ENCODE measurements around the gene NEK1. TPM values are rescaled to one million over a fixed set of nuclear protein-coding genes. Genes with fewer than 3 reads are reported as not detected.
A peak's percentile ranks its signal among the peaks of the same experiment; 100 is the strongest.

NEK1 gene
- total and polyA plus RNA-seq, 2 of the 8 experiments (the other 6 are each of a cell fraction or from before 2014, with no cell fraction given): 3.9 to 11.7 TPM

GRCh38 chr4:169619958-169620879 lies 7.8 kb upstream of the NEK1 start, which contains the start of gene CLCN3:
Gene CLCN3 (plus strand): TSS chr4:169620578. CDS start chr4:169635929, 15,351 bp downstream.
- H3K27ac ChIP-seq (ENCODE audit: low read depth, low read length): peak within 1 kb of the TSS; percentile 88
- H3K23ac ChIP-seq (ENCODE audit: insufficient read length): no peak within 1 kb of the TSS
- no peaks in the 10 kb centered on the region for H3K36me3 ChIP-seq (ENCODE audit: control insufficient read depth in 2 of 4, insufficient read depth in 4 of 4, low read length in 3 of 4)
- no peaks in the 10 kb centered on the region for H3K9me3 ChIP-seq (ENCODE audit: insufficient read depth in 2 of 2, low read depth in 1 of 2, low read length in 1 of 2)
- no peak within 1 kb of the TSS for H2AK5ac ChIP-seq (ENCODE audit: low read depth, low read length)
- DNase-seq (ENCODE audit: low read depth in 1 of 2, low spot score in 2 of 2): peak; percentile 84 to 95
- no peaks in the 10 kb centered on the region for H4K20me1 ChIP-seq (replicated peaks in 1 of 2; ENCODE audit: control insufficient read depth in 1 of 2, insufficient read depth in 2 of 2, low read length in 2 of 2)
- 3% methylated on average over 57 of the region's 67 CpGs; no CpG with 5 or more reads in 1 of the 2 experiments for WGBS, 2 experiments (ENCODE audit: extremely low coverage in 1 of 2, insufficient coverage in 1 of 2, insufficient read length in 1 of 2, insufficient replicate concordance in 2 of 2, low coverage in 1 of 2, low lambda C conversion rate in 2 of 2, missing lambda C conversion rate in 1 of 2)
- H3K14ac ChIP-seq (ENCODE audit: insufficient read length): no peak within 1 kb of the TSS
- H2BK120ac ChIP-seq (replicated peaks; ENCODE audit: low read depth, low read length): no peak within 1 kb of the TSS
- H3K27me3 ChIP-seq (replicated peaks in 1 of 4; ENCODE audit: control insufficient read depth in 3 of 4, extremely low read depth in 1 of 4, insufficient read depth in 3 of 4, low read length in 3 of 4): no peaks in the 10 kb centered on the region
- peak within 1 kb of the TSS; percentile 97 for H2AFZ ChIP-seq (ENCODE audit: low read length)
- peak within 1 kb of the TSS; percentile 87 to 98 for H3K4me2 ChIP-seq (ENCODE audit: insufficient read depth in 1 of 2, low read depth in 2 of 2, low read length in 2 of 2)
- H3K9ac ChIP-seq (replicated peaks in 1 of 4; ENCODE audit: extremely low read depth in 1 of 4, low read depth in 3 of 4, low read length in 3 of 4): peak within 1 kb of the TSS; percentile 93 to 96 (median 94)
- peak within 1 kb of the TSS; percentile 18; the same call in 1 of the 2 replicates for H2BK12ac ChIP-seq (ENCODE audit: low read depth, low read length)
- peak within 1 kb of the TSS; percentile 3 for H3K56ac ChIP-seq (replicated peaks; ENCODE audit: insufficient read length, low read depth, low read length)
- H4K5ac ChIP-seq (ENCODE audit: insufficient read length, low read depth, low read length): peak within 1 kb of the TSS; percentile 73
- no peak within 1 kb of the TSS for H2BK20ac ChIP-seq (ENCODE audit: low read length)
- H3K4me1 ChIP-seq (replicated peaks in 1 of 4; ENCODE audit: control insufficient read depth in 3 of 4, insufficient read depth in 4 of 4, low read length in 3 of 4): peaks cover 0 to 3% (median 0%) of the 10 kb centered on the region in 4 experiments; a peak in 2 of 7 replicates
- FAIRE-seq: no peak
- peak within 1 kb of the TSS; percentile 81 to 88 (median 87) for H3K4me3 ChIP-seq (ENCODE audit: extremely low read depth in 1 of 4, insufficient read depth in 2 of 4, low read depth in 3 of 4, low read length in 4 of 4)
- ChIA-PET POLR2A (ENCODE audit: partially characterized antibody) (interaction anchor here (0.9 to 1.9 kb wide), 5 partner anchors 10 to 471 kb away, joined by 3 to 11 read pairs (median 4); no protein-coding TSS in a partner anchor), CTCF (ENCODE audit: partially characterized antibody) (interaction anchor here (0.6 to 2.1 kb wide), 12 partner anchors 10 to 246 kb away, joined by 3 to 6 read pairs (median 3); no protein-coding TSS in a partner anchor)
- H3K79me1 ChIP-seq (ENCODE audit: low read depth, low read length): no peaks in the 10 kb centered on the region; the same call in 1 of the 2 replicates
- no peak within 1 kb of the TSS; the same call in 1 of the 2 replicates for H3K18ac ChIP-seq (ENCODE audit: extremely low read depth, low read length)
- H3K23me2 ChIP-seq (ENCODE audit: low read depth, low read length): peaks cover 11% of the 10 kb centered on the region
- H2BK5ac ChIP-seq (ENCODE audit: low read depth, low read length): peak within 1 kb of the TSS; percentile 61; the same call in 1 of the 2 replicates
- H3K4ac ChIP-seq (replicated peaks; ENCODE audit: insufficient read length, low read depth, low read length): no peak within 1 kb of the TSS
- no peak within 1 kb of the TSS for H2BK15ac ChIP-seq (ENCODE audit: low read length)
- peak within 1 kb of the TSS; percentile 86; the same call in 1 of the 2 replicates for H4K8ac ChIP-seq (ENCODE audit: extremely low read depth, insufficient read depth, low read length)
- peak within 1 kb of the TSS; percentile 7 for H4K91ac ChIP-seq (replicated peaks; ENCODE audit: insufficient read length, low read length)
- peaks cover 3 to 47% of the 10 kb centered on the region in 2 experiments; a peak in 3 of 4 replicates for H3K79me2 ChIP-seq (ENCODE audit: control insufficient read depth in 1 of 2, insufficient read depth in 2 of 2, low read length in 2 of 2)
- no peak for TF ChIP-seq SP4 (IDR thresholded peaks at IDR 0.05; ENCODE audit: low read length)
- TF ChIP-seq CHD2 (IDR thresholded peaks at IDR 0.05; ENCODE audit: low read length): 0 out of 2 replicates have a peak, but pooled peaks have one; percentile 28
- peak; percentile 93 for TF ChIP-seq ASH2L (IDR thresholded peaks at IDR 0.05; ENCODE audit: low read length)
- no peak for TF ChIP-seq USF2 (IDR thresholded peaks at IDR 0.05; ENCODE audit: low read length)
- no peak for TF ChIP-seq KDM5A (IDR thresholded peaks at IDR 0.05; ENCODE audit: low read length)
- no peak for TF ChIP-seq SRF (IDR thresholded peaks at IDR 0.05; ENCODE audit: low read depth, low read length)
- TF ChIP-seq CTBP2 (IDR thresholded peaks at IDR 0.05; ENCODE audit: borderline replicate concordance, insufficient read depth, insufficient read length, low read length): peak; percentile 88
- TF ChIP-seq ATF2 (IDR thresholded peaks at IDR 0.05; ENCODE audit: low read length): peak; percentile 57; the same call in 1 of the 2 replicates
